Esophagus muscularis mucosa (tissue), 4 donors: ENCODE measurements around the gene BTBD9. TPM values are rescaled to one million over a fixed set of nuclear protein-coding genes. Genes with fewer than 3 reads are reported as not detected.

ENCODE experiments used
- DNase-seq: peaks from one replicate; pipeline ENCODE4 v3.0.0-alpha.2; 2017; ENCODE audit errors: extremely low spot score
- H3K27ac ChIP-seq, 4 donors: fragments of 200-600 bp; sonication (generic); replicated peaks in 1 of 4; 1 replicate in 3 of 4; 2 replicates in 1 of 4; pipeline ENCODE4 v1.5.1; 2016 to 2019; ENCODE audit warnings: mild to moderate bottlenecking in 1 of 4
- H3K27me3 ChIP-seq, 4 donors: fragments of 200-600 bp; sonication (generic); one replicate each; pipeline versions ENCODE4 v1.5.1 to v1.6.0; 2016 to 2019
- H3K36me3 ChIP-seq, 4 donors: fragments of 200-600 bp; sonication (generic); one replicate each; pipeline ENCODE4 v1.5.1; 2016 to 2019
- H3K4me1 ChIP-seq, 4 donors: fragments of 200-600 bp; sonication (generic); one replicate each; pipeline ENCODE4 v1.5.1; 2016 to 2019
- H3K4me3 ChIP-seq, 4 donors: fragments of 200-600 bp; sonication (generic); 1 replicate in 2 of 4; 2 replicates in 2 of 4; pipeline ENCODE4 v1.5.1; 2016 to 2019; ENCODE audit warnings: mild to moderate bottlenecking in 4 of 4, moderate library complexity in 1 of 4
- H3K9me3 ChIP-seq, 4 donors: fragments of 200-600 bp; sonication (generic); 1 replicate in 3 of 4; 2 replicates in 1 of 4; pipeline ENCODE4 v1.5.1; 2016 to 2019
- CTCF ChIP-seq, 3 experiments: fragments of 200-600 bp in 2 of 3; fragments of 450-650 bp in 1 of 3; sonication (generic) in 2 of 3; IDR thresholded peaks; one replicate each; pipeline ENCODE4 v1.5.1; 2017 to 2019; ENCODE audit warnings: antibody characterized with exemption in 3 of 3, mild to moderate bottlenecking in 2 of 3, moderate library complexity in 1 of 3
- EP300 ChIP-seq: sonication (generic); formaldehyde crosslinking; IDR thresholded peaks from one replicate; pipeline ENCODE4 v1.6.1; 2017; ENCODE audit warnings: antibody characterized with exemption
- POLR2A ChIP-seq: fragments of 450-650 bp; IDR thresholded peaks from one replicate; pipeline ENCODE4 v1.6.1; 2017; ENCODE audit warnings: antibody characterized with exemption, moderate library complexity, mild to moderate bottlenecking, low read depth
- POLR2AphosphoS5 ChIP-seq, 2 donors: sonication (generic); formaldehyde crosslinking; IDR thresholded peaks; one replicate each; pipeline ENCODE4 v1.6.1; 2017; ENCODE audit warnings: antibody characterized with exemption in 2 of 2
- WGBS: methylation state at CpG from one replicate; pipeline ENCODE4 v1.1.5; 2018; 5-methylcytosine and 5-hydroxymethylcytosine counted together
- intact Hi-C: fragments of 100-400 bp; cut with DNase I; formaldehyde crosslinking; loops from one replicate; pipeline ENCODE4 v1.15.1; 2023
- total RNA-seq, 4 donors: library from RNA; depleted of rRNA; stranded (reverse); fragments of >200 nt; gene quantifications; one replicate each; pipeline versions ENCODE4 v1.1.0 to v1.2.1, GENCODE V29; 2016

BTBD9 gene
- total RNA-seq, 4 donors from 2014 or later: 9.4 to 14.1 (median 11.2) TPM

GRCh38 chr6:38154731-38155130, 485.0 kb downstream of the BTBD9 start:
- no peak overlapping the region for H3K4me3 ChIP-seq
- peaks cover 0 to 44% (median 29%) of the 10 kb centered on the region in 4 donors for H3K36me3 ChIP-seq
- intact Hi-C loops: no loop called here
- TF ChIP-seq CTCF (IDR thresholded peaks at IDR 0.05) (no peak), POLR2AphosphoS5 (IDR thresholded peaks at IDR 0.05) (no peak), EP300 (no peak), POLR2A (no peak)
- no peak overlapping the region for H3K27ac ChIP-seq
- 92% methylated on average over 8 of the region's 8 CpGs for WGBS
- no peaks in the 10 kb centered on the region for H3K9me3 ChIP-seq
- H3K27me3 ChIP-seq: no peaks in the 10 kb centered on the region
- H3K4me1 ChIP-seq: peaks cover 0 to 9% (median 7%) of the 10 kb centered on the region in 4 donors
- no peak for DNase-seq

- no peak overlapping the region for H3K4me3 ChIP-seq
- intact Hi-C loops: no loop called here
- H3K27ac ChIP-seq: no peak overlapping the region
- H3K4me1 ChIP-seq: peaks cover 1 to 17% (median 16%) of the 10 kb centered on the region in 4 donors
- TF ChIP-seq CTCF (IDR thresholded peaks at IDR 0.05): no peak
- no peak for TF ChIP-seq POLR2AphosphoS5 (IDR thresholded peaks at IDR 0.05)
- no peak for TF ChIP-seq POLR2A
- TF ChIP-seq EP300: no peak
- H3K27me3 ChIP-seq: no peaks in the 10 kb centered on the region
- peaks cover 0 to 44% (median 29%) of the 10 kb centered on the region in 4 donors for H3K36me3 ChIP-seq
- DNase-seq: no peak
- H3K9me3 ChIP-seq: no peaks in the 10 kb centered on the region
- 90% methylated on average over 7 of the region's 16 CpGs for WGBS
These were observed 485.9 kb downstream of the BTBD9 start for GRCh38 chr6:38153798-38154345.

- no peaks in the 10 kb centered on the region for H3K27me3 ChIP-seq
- H3K36me3 ChIP-seq: peaks cover 0 to 44% (median 29%) of the 10 kb centered on the region in 4 donors
- DNase-seq: no peak
- no peak overlapping the region for H3K27ac ChIP-seq
- intact Hi-C loops: no loop called here
- WGBS: 97% methylated on average over 15 of the region's 23 CpGs
- no peaks in the 10 kb centered on the region for H3K9me3 ChIP-seq
- no peak overlapping the region for H3K4me3 ChIP-seq
- TF ChIP-seq EP300 (no peak), POLR2AphosphoS5 (IDR thresholded peaks at IDR 0.05) (no peak), CTCF (IDR thresholded peaks at IDR 0.05) (no peak)
- peaks cover 4 to 23% (median 21%) of the 10 kb centered on the region in 4 donors for H3K4me1 ChIP-seq
These were observed 486.5 kb downstream of the BTBD9 start for GRCh38 chr6:38153076-38153797.

GRCh38 chr6:38152620-38153019, 487.1 kb downstream of the BTBD9 start:
- H3K4me3 ChIP-seq: no peak overlapping the region
- no peaks in the 10 kb centered on the region for H3K27me3 ChIP-seq
- TF ChIP-seq POLR2AphosphoS5 (IDR thresholded peaks at IDR 0.05): no peak
- TF ChIP-seq EP300: no peak
- TF ChIP-seq POLR2A: no peak
- TF ChIP-seq CTCF (IDR thresholded peaks at IDR 0.05): no peak
- H3K9me3 ChIP-seq: no peaks in the 10 kb centered on the region
- WGBS: 95% methylated on average over 8 of the region's 8 CpGs
- intact Hi-C loops: no loop called here
- H3K4me1 ChIP-seq: peaks cover 4 to 24% (median 23%) of the 10 kb centered on the region in 4 donors
- DNase-seq: no peak
- peaks cover 0 to 44% (median 29%) of the 10 kb centered on the region in 4 donors for H3K36me3 ChIP-seq
- no peak overlapping the region for H3K27ac ChIP-seq
